Measurements from ENCODE around the gene FNIP1.

Gene FNIP1

GRCh38 chr5:131709043-131709442, 87.8 kb downstream of the FNIP1 start:
- no peaks in the 10 kb centered on the region for H3K4me1 Mint-ChIP-seq
- DNase-seq, result no peak
- H3K36me3 Mint-ChIP-seq (ENCODE audit: low read depth), result peaks cover 33% of the 10 kb centered on the region
- TF ChIP-seq CTCF (IDR thresholded peaks at IDR 0.05), result no peak
- no peak overlapping the region for H3K4me3 Mint-ChIP-seq
- H3K27me3 Mint-ChIP-seq (ENCODE audit: low read depth, poor library complexity), result no peaks in the 10 kb centered on the region
- no peak overlapping the region for H3K27ac Mint-ChIP-seq
- H3K9me3 Mint-ChIP-seq, result no peaks in the 10 kb centered on the region

- Mint-ChIP-seq H3K27ac (no peak overlapping the region), H3K4me1 (no peaks in the 10 kb centered on the region), H3K9me3 (no peaks in the 10 kb centered on the region), H3K4me3 (no peak overlapping the region), H3K27me3 (ENCODE audit: low read depth, poor library complexity) (no peaks in the 10 kb centered on the region), H3K36me3 (ENCODE audit: low read depth) (peaks cover 42% of the 10 kb centered on the region)
- no peak for TF ChIP-seq CTCF (IDR thresholded peaks at IDR 0.05)
- DNase-seq, result no peak
Measured at GRCh38 chr5:131706281-131706680, 90.5 kb downstream of the FNIP1 start.

GRCh38 chr5:131694926-131695325, 101.9 kb downstream of the FNIP1 start:
- Mint-ChIP-seq H3K27me3 (ENCODE audit: low read depth, poor library complexity) (no peaks in the 10 kb centered on the region), H3K9me3 (peaks cover 14% of the 10 kb centered on the region), H3K4me1 (no peaks in the 10 kb centered on the region), H3K4me3 (no peak overlapping the region), H3K27ac (no peak overlapping the region), H3K36me3 (ENCODE audit: low read depth) (peaks cover 61% of the 10 kb centered on the region)
- no peak for TF ChIP-seq CTCF (IDR thresholded peaks at IDR 0.05)
- DNase-seq, result no peak

- no peak for DNase-seq
- no peak overlapping the region for H3K27ac Mint-ChIP-seq
- H3K36me3 Mint-ChIP-seq (ENCODE audit: low read depth), result peaks cover 69% of the 10 kb centered on the region
- no peaks in the 10 kb centered on the region for H3K4me1 Mint-ChIP-seq
- peaks cover 14% of the 10 kb centered on the region for H3K9me3 Mint-ChIP-seq
- no peak for TF ChIP-seq CTCF (IDR thresholded peaks at IDR 0.05)
- no peaks in the 10 kb centered on the region for H3K27me3 Mint-ChIP-seq (ENCODE audit: low read depth, poor library complexity)
- no peak overlapping the region for H3K4me3 Mint-ChIP-seq
Measured at GRCh38 chr5:131693894-131694293, 102.9 kb downstream of the FNIP1 start.

GRCh38 chr5:131685516-131686171, 111.2 kb downstream of the FNIP1 start:
- no peak for TF ChIP-seq CTCF (IDR thresholded peaks at IDR 0.05)
- no peak for DNase-seq
- Mint-ChIP-seq H3K27ac (no peak overlapping the region), H3K4me3 (no peak overlapping the region), H3K27me3 (ENCODE audit: low read depth, poor library complexity) (no peaks in the 10 kb centered on the region), H3K36me3 (ENCODE audit: low read depth) (peaks cover 38% of the 10 kb centered on the region), H3K9me3 (peaks cover 4% of the 10 kb centered on the region), H3K4me1 (no peaks in the 10 kb centered on the region)

- peaks cover 37% of the 10 kb centered on the region for H3K36me3 Mint-ChIP-seq (ENCODE audit: low read depth)
- DNase-seq, result no peak
- H3K9me3 Mint-ChIP-seq, result no peaks in the 10 kb centered on the region
- no peak overlapping the region for H3K27ac Mint-ChIP-seq
- H3K4me3 Mint-ChIP-seq, result no peak overlapping the region
- H3K27me3 Mint-ChIP-seq (ENCODE audit: low read depth, poor library complexity), result no peaks in the 10 kb centered on the region
- TF ChIP-seq CTCF (IDR thresholded peaks at IDR 0.05), result no peak
- no peaks in the 10 kb centered on the region for H3K4me1 Mint-ChIP-seq
Measured at GRCh38 chr5:131684595-131684994, 112.2 kb downstream of the FNIP1 start.
